ENCODE measurements around the gene GNAQ.

DNA sequence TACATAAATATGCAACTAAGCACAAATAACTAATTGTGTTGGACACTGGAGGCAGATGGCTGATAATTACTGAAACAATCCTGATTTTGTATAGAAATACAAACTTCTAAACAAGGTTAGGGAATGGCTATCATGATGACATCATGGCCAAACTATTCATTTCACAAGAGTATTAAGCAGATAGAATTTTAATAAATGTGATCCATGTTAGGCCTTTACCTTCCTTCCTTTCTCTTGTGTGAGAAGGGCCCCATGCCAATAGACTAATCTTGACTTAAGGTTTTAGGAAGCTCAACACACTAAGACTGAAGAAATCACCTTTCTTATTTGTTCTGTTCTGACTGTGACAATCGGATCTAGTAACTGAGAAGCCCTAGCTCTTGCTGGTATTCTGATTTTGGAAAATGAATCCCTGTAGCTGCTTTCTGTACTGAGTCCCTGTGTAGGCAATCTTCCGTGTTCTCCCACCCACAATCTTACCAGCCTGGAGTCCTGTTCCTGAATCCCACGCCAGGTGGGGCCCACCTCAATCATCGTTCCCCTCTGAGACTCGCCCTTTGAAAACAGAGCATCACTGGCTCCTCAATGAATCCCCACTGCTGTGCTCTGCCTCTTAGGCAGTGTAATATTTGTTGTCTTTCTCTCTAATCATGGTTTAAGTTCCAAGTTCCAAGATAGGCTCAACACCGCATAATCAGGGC lies 214.8 kb downstream of the GNAQ start:
- TF ChIP-seq, protein P1, sequence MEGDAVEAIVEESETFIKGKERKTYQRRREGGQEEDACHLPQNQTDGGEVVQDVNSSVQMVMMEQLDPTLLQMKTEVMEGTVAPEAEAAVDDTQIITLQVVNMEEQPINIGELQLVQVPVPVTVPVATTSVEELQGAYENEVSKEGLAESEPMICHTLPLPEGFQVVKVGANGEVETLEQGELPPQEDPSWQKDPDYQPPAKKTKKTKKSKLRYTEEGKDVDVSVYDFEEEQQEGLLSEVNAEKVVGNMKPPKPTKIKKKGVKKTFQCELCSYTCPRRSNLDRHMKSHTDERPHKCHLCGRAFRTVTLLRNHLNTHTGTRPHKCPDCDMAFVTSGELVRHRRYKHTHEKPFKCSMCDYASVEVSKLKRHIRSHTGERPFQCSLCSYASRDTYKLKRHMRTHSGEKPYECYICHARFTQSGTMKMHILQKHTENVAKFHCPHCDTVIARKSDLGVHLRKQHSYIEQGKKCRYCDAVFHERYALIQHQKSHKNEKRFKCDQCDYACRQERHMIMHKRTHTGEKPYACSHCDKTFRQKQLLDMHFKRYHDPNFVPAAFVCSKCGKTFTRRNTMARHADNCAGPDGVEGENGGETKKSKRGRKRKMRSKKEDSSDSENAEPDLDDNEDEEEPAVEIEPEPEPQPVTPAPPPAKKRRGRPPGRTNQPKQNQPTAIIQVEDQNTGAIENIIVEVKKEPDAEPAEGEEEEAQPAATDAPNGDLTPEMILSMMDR (IDR thresholded peaks at IDR 0.05) = no peak
- TF ChIP-seq EZH2 (IDR thresholded peaks at IDR 0.05; ENCODE audit: borderline replicate concordance, insufficient read depth, low read depth, low read length, poor library complexity, severe bottlenecking) = no peak

Measured in B cell (primary cell).